Lower leg skin (tissue), 4 donors: ENCODE data around the gene ZNF532. TPM values are rescaled to one million over a fixed set of nuclear protein-coding genes. Genes with fewer than 3 reads are reported as not detected.

Experiments used
- DNase-seq, 2 donors: peaks; one replicate each; pipeline ENCODE4 v3.0.0-alpha.2; 2019; ENCODE audit warnings: low spot score in 2 of 2
- H3K4me3 ChIP-seq: fragments of 200-600 bp; sonication (generic); 2 replicates; pipeline ENCODE4 v1.5.1; 2017; ENCODE audit warnings: mild to moderate bottlenecking, low read depth; ENCODE audit not compliant: poor library complexity, severe bottlenecking
- POLR2A ChIP-seq, 2 donors: fragments of 450-650 bp; IDR thresholded peaks; one replicate each; pipeline ENCODE4 v1.6.1; 2016 to 2017; ENCODE audit warnings: antibody characterized with exemption in 2 of 2, mild to moderate bottlenecking in 1 of 2, moderate library complexity in 1 of 2
- WGBS, 2 donors: methylation state at CpG; one replicate each; pipeline ENCODE4 v1.1.5; 2018; 5-methylcytosine and 5-hydroxymethylcytosine counted together
- intact Hi-C: fragments of 100-400 bp; cut with DNase I; formaldehyde crosslinking; loops from one replicate; pipeline ENCODE4 v1.15.0; 2023; ENCODE audit warnings: low total_unique reads
- total RNA-seq, 4 donors: library from RNA; depleted of rRNA; stranded (reverse); fragments of >200 nt; gene quantifications; one replicate each; pipeline ENCODE4 v1.1.0, GENCODE V29; 2016
- TF ChIP-seq, protein P1 (sequence below), 3 donors: fragments of 450-650 bp; IDR thresholded peaks; one replicate each; pipeline ENCODE4 v1.5.1; 2016; ENCODE audit warnings: antibody characterized with exemption in 3 of 3, mild to moderate bottlenecking in 3 of 3, moderate library complexity in 2 of 3

The ZNF532 gene
- total RNA-seq, 4 donors from 2014 or later = 11.1 to 40.1 (median 29.8) TPM

DNA sequence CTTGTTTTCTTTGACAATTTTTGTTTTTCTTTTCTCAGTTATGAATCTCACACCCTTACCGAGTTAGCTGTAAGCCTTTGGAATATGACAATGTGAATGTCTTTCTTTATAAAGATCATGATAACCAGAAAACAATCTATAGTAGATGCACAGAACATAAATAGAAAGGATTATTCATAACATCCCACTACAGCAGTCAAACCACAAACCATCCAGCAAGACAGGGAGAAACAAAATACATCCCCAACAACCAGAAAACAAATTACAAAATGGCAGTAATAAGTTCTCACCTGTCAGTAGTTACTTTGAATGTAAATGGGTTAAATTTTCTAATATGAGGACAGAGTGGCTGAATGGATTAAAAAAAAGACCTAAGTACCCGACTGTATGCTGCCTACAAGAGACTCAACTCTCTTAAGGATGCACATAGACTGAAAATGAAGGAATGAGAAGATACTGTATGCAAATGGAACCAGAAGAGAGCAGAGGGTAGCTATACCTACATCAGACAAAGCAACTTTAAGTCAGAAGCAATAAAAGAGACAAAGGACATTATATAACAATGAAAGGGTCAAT, 124.6 kb downstream of the ZNF532 start:
- no peak overlapping the region for H3K4me3 ChIP-seq
- TF ChIP-seq POLR2A (IDR thresholded peaks at IDR 0.05) = no peak
- TF ChIP-seq, protein P1, sequence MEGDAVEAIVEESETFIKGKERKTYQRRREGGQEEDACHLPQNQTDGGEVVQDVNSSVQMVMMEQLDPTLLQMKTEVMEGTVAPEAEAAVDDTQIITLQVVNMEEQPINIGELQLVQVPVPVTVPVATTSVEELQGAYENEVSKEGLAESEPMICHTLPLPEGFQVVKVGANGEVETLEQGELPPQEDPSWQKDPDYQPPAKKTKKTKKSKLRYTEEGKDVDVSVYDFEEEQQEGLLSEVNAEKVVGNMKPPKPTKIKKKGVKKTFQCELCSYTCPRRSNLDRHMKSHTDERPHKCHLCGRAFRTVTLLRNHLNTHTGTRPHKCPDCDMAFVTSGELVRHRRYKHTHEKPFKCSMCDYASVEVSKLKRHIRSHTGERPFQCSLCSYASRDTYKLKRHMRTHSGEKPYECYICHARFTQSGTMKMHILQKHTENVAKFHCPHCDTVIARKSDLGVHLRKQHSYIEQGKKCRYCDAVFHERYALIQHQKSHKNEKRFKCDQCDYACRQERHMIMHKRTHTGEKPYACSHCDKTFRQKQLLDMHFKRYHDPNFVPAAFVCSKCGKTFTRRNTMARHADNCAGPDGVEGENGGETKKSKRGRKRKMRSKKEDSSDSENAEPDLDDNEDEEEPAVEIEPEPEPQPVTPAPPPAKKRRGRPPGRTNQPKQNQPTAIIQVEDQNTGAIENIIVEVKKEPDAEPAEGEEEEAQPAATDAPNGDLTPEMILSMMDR (IDR thresholded peaks at IDR 0.05) = no peak
- intact Hi-C loops = no loop called here
- DNase-seq = no peak
- WGBS, 2 donors = 87 to 89% methylated on average over 2 of the region's 2 CpGs

DNA sequence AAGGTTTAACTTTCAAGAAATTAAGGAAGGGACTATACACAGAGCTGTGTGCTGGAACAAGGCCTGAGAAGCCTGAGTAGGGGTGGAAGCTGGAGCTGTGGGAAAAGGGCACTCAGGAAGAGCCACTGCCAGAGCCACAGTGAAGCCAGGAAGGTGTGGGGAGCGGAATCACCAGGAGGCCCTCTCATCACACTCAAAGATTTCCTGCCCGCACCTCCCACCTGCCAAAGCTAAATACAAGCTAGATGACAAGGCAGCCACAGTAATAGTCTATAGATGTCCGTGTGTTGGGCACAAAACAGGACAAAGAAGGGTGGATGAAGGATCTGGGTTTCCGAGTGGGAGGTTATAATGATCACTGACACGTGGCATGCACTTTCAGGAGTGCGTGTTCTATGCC, 126.0 kb downstream of the ZNF532 start:
- no peak for TF ChIP-seq POLR2A (IDR thresholded peaks at IDR 0.05)
- TF ChIP-seq, protein P1 (IDR thresholded peaks at IDR 0.05) = no peak
- H3K4me3 ChIP-seq = no peak overlapping the region
- 77 to 84% methylated on average over 6 of the region's 6 CpGs for WGBS, 2 donors
- intact Hi-C loops = no loop called here
- DNase-seq = no peak

DNA sequence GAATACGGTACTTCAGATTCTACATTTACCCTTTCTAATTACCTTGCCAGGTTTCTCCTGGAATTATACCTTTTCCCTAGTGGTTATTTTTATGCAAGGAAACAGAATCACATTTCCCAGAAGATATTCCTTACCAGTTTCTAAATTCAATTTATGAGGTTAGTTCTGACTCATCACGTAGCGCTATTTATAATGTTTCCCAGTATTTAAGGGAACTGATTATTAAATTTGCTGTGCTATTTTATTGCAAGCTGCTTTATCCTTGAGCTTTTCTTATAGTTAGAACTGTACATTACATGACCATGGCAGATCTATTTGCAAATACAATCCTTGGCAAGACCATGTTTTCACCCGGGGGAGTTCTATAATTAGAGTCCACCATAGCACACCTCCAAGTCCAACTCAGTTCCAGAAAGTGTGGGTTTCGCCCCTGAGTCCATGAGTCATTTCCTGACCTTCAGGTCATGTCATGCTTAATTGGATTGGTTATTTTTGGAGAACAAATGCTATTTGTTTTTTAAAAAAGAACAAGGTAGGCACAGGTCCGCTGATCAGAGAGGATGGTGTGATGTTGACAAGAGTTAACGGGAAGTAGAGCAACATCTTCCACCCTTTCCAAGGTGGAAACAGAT, 126.6 kb downstream of the ZNF532 start:
- intact Hi-C loops = no loop called here
- no peak overlapping the region for H3K4me3 ChIP-seq
- TF ChIP-seq, protein P1 (IDR thresholded peaks at IDR 0.05) = no peak
- no peak for TF ChIP-seq POLR2A (IDR thresholded peaks at IDR 0.05)
- 52 to 59% methylated on average over 7 of the region's 7 CpGs for WGBS, 2 donors
- DNase-seq = no peak

DNA sequence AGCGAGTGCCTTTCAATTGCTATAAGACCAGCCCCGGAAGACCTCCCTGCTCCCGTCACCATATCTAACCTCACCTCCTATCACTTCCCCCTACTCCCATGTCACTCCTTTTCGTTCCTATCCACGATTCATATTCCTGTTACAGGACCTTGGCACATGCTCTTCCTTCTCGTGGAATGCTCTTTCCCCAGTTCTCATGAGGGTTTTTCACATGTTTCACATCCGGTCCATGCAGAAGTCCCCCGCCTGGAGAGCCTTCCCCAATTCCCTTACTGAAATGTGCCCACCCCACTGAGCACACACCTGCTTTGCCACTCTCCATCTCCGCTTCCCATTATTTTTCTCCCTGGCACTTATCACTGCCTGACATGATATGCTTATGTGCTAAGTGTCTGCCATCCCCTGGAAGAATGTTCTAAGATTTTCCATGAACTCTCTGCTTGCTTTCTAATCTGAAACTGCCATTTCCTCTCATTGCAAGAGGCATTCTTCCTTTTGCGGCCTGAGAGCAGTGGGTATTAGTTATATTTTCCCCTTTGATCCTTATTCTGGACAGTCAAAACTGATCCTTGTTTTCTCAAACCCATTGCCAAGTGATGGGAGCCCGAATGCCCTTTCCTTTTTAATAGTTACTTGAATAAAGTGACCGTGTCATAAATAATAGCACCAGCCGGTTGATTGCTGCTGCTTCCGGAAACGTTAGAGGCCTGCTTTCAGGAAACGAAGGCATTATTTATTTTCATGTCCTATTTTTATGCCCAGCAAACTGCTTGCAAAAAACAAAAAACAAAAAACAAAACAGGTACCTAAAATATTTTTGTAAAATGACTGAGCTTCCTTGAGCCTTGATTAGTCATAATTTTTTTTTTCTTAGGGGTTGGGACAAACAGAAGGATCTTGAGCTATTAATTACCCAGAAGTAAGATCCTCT, 127.9 kb downstream of the ZNF532 start:
- TF ChIP-seq, protein P1 (IDR thresholded peaks at IDR 0.05) = no peak
- TF ChIP-seq POLR2A (IDR thresholded peaks at IDR 0.05) = no peak
- 53 to 59% methylated on average over 15 to 16 of the region's 16 CpGs for WGBS, 2 donors
- H3K4me3 ChIP-seq = no peak overlapping the region
- no peak for DNase-seq
- intact Hi-C loops = no loop called here

DNA sequence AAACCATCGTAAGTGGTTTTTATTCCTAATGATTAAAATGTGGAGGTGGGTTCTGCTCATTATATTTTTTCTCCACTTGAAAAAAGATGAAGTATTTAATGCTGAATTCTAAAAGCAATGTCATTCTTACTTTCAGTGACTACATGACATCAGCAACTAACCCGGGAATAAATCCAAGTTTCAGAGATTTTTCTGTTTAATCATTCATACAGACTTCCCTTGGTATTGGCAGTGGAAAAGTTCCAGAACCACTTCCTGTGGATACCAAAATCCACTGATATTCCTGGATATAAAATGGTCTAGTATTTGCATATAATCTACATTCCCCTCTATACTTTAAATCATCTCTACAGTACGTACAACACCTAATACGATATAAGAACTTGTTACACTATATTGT, 128.6 kb downstream of the ZNF532 start:
- WGBS, 2 donors = 40 to 47% methylated on average over 4 of the region's 4 CpGs
- DNase-seq = no peak
- intact Hi-C loops = no loop called here
- TF ChIP-seq POLR2A (IDR thresholded peaks at IDR 0.05) = no peak
- TF ChIP-seq, protein P1 (IDR thresholded peaks at IDR 0.05) = no peak
- H3K4me3 ChIP-seq = no peak overlapping the region
